ENCODE data around the gene AIP. TPM values are rescaled to one million over a fixed set of nuclear protein-coding genes. Genes with fewer than 3 reads are reported as not detected.

Gene AIP
- total RNA-seq, 4 donors from 2014 or later = 33.0 to 60.8 (median 48.8) TPM

DNA sequence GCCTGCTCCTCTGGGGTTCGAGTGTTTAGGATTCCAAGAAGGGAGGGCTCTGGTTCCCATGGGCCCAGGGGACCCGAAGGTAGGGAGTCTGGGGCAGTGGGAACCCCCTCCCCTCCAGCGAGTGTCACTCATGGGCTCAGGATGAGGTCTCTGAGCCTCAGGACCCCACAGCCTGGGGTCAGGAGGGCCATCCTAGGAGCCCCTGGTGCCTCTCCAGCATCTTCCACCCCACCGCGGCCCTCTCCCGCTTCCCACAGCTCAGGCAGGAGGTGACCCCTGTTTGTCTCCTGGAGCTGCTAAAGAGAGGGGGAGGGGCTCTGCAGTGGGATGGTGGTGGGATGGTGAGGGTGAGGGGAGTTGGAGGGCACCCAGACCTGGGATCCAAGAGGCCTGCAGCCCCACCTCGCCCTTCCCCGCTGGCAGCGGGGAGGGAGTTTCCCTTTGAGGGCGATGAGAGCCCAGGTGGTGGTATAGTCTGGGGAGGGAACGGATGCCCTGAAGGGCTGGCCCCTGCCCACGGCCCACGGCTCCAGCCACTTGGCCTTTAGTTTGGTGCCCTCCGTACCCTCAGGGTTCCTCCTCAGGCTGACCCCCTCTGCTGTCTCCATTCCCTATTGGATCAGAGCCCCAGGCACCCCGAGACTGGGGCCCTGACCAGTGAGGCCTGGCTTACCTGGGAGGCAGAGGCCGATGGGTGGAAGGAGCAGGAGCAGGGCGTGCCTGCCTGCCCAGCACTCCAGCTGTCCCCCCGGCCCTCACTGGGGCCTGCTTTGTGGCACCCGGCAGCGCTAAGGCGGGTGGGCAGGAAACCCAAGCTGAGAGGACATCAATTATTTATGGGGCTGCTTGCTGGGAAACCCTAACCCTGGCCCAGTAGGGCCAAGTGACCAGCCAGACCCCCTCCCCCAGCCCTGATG, 28.8 kb upstream of the AIP start:
- in situ Hi-C loops (cut with MboI; ENCODE audit: low sequenced_read_pairs in 4 of 4) = no loop called here

GRCh38 chr11:67455054-67455453, 27.8 kb upstream of the AIP start, which contains the start of gene CABP4:
CABP4 (plus strand) TSS chr11:67455354; CDS start chr11:67455424, 70 bp downstream.
- ATAC-seq (no peak), DNase-seq (no peak)
- intact Hi-C loops (cut with DNase I; ENCODE audit: low total_unique reads) = no loop called here

More for the DNA sequence above, 28.8 kb upstream of the AIP start:
- intact Hi-C loops (cut with DNase I; ENCODE audit: low total_unique reads) = no loop called here
- TF ChIP-seq POLR2A (IDR thresholded peaks at IDR 0.05) = no peak
- TF ChIP-seq CTCF (IDR thresholded peaks at IDR 0.05 in 4 of 5, conservative IDR thresholded peaks at IDR 0.05 in 1 of 5) = no peak
- no peaks in the 10 kb centered on the region for H3K9me3 ChIP-seq
- H3K27me3 ChIP-seq = no peaks in the 10 kb centered on the region
- H3K4me3 ChIP-seq = no peak overlapping the region
- no peak overlapping the region for H3K27ac ChIP-seq
- no peaks in the 10 kb centered on the region for H3K36me3 ChIP-seq
- DNase-seq (no peak), ATAC-seq (no peak)
- H3K4me1 ChIP-seq = peaks cover 0 to 12% of the 10 kb centered on the region in 2 donors

GRCh38 chr11:67456068-67456705, 26.6 kb upstream of the AIP start:
- ATAC-seq (no peak), DNase-seq (no peak)
- no peaks in the 10 kb centered on the region for H3K36me3 ChIP-seq
- H3K27me3 ChIP-seq = no peaks in the 10 kb centered on the region
- in situ Hi-C loops (cut with MboI; ENCODE audit: low sequenced_read_pairs in 4 of 4) = no loop called here
- TF ChIP-seq POLR2A (IDR thresholded peaks at IDR 0.05) = no peak
- no peak for TF ChIP-seq CTCF (IDR thresholded peaks at IDR 0.05 in 4 of 5, conservative IDR thresholded peaks at IDR 0.05 in 1 of 5)
- H3K4me3 ChIP-seq = no peak overlapping the region
- H3K9me3 ChIP-seq = no peaks in the 10 kb centered on the region
- intact Hi-C loops (cut with DNase I; ENCODE audit: low total_unique reads) = no loop called here
- H3K27ac ChIP-seq = no peak overlapping the region
- H3K4me1 ChIP-seq = peaks cover 0 to 12% of the 10 kb centered on the region in 2 donors

More at GRCh38 chr11:67455054-67455453, 27.8 kb upstream of the AIP start, which contains the start of gene CABP4:
- H3K36me3 ChIP-seq = no peaks in the 10 kb centered on the region
- no peak within 1 kb of the TSS for H3K27ac ChIP-seq
- no peaks in the 10 kb centered on the region for H3K9me3 ChIP-seq
- H3K27me3 ChIP-seq = no peaks in the 10 kb centered on the region
- no peak for TF ChIP-seq CTCF (IDR thresholded peaks at IDR 0.05 in 4 of 5, conservative IDR thresholded peaks at IDR 0.05 in 1 of 5)
- TF ChIP-seq POLR2A (IDR thresholded peaks at IDR 0.05) = no peak
- H3K4me3 ChIP-seq = no peak within 1 kb of the TSS
- H3K4me1 ChIP-seq = peaks cover 0 to 12% of the 10 kb centered on the region in 2 donors
- in situ Hi-C loops (cut with MboI; ENCODE audit: low sequenced_read_pairs in 4 of 4) = no loop called here

GRCh38 chr11:67457453-67457852, 25.4 kb upstream of the AIP start:
- TF ChIP-seq POLR2A (IDR thresholded peaks at IDR 0.05) (no peak), CTCF (IDR thresholded peaks at IDR 0.05 in 4 of 5, conservative IDR thresholded peaks at IDR 0.05 in 1 of 5) (no peak)
- Histone ChIP-seq H3K36me3 (no peaks in the 10 kb centered on the region), H3K4me3 (no peak overlapping the region), H3K27me3 (no peaks in the 10 kb centered on the region), H3K27ac (no peak overlapping the region), H3K4me1 (peaks cover 0 to 7% of the 10 kb centered on the region in 2 donors), H3K9me3 (no peaks in the 10 kb centered on the region)
- intact Hi-C loops (cut with DNase I; ENCODE audit: low total_unique reads) = no loop called here
- DNase-seq (no peak), ATAC-seq (no peak)
- in situ Hi-C loops (cut with MboI; ENCODE audit: low sequenced_read_pairs in 4 of 4) = no loop called here
